Activated CD8-positive, alpha-beta memory T cell treated with anti-CD3 and anti-CD28 coated beads, Interleukin-2, amount 50 U/mL, for 48 hours (primary cell): ENCODE results near the gene FNBP1.
A peak's percentile ranks its signal among the peaks of the same experiment; 100 is the strongest.
"Not testable (repeated sequence)": the region's sequence is repeated elsewhere in the genome, so short reads cannot be mapped to it uniquely, and the experiment has no call there.

Experiments
- DNase-seq: peaks from one replicate; pipeline ENCODE4 v3.0.0-alpha.2; 2020

The FNBP1 gene

GRCh38 chr9:130020618-130021017 is 22.4 kb downstream of the FNBP1 start:
- no peak for DNase-seq

- DNase-seq: no peak
Measured at GRCh38 chr9:130018265-130018664, 24.7 kb downstream of the FNBP1 start.

- not testable (repeated sequence) for DNase-seq
Measured at GRCh38 chr9:130017510-130017909, 25.5 kb downstream of the FNBP1 start.

- no peak for DNase-seq
Measured at GRCh38 chr9:130017076-130017475, 25.9 kb downstream of the FNBP1 start.

GRCh38 chr9:130015353-130016019 is 27.5 kb downstream of the FNBP1 start:
- DNase-seq: no peak

GRCh38 chr9:130013326-130013725 is 29.7 kb downstream of the FNBP1 start:
- DNase-seq: no peak

- peak; percentile 55 for DNase-seq
Measured at GRCh38 chr9:130010151-130010988, 32.6 kb downstream of the FNBP1 start.

- peak; percentile 43 for DNase-seq
Measured at GRCh38 chr9:130009546-130009945, 33.4 kb downstream of the FNBP1 start.

- DNase-seq: peak; percentile 51
Measured at GRCh38 chr9:130008538-130008937, 34.5 kb downstream of the FNBP1 start.

GRCh38 chr9:130006952-130007351 is 36.0 kb downstream of the FNBP1 start:
- peak; percentile 40 for DNase-seq

GRCh38 chr9:130003943-130004552 is 38.9 kb downstream of the FNBP1 start:
- peak; percentile 20 for DNase-seq

- DNase-seq: peak; percentile 35
Measured at GRCh38 chr9:130002320-130002719, 40.7 kb downstream of the FNBP1 start.

GRCh38 chr9:130001190-130001589 is 41.8 kb downstream of the FNBP1 start:
- no peak for DNase-seq

- peak; percentile 50 for DNase-seq
Measured at GRCh38 chr9:129999141-129999510, 43.9 kb downstream of the FNBP1 start.

GRCh38 chr9:129998491-129999140 is 44.4 kb downstream of the FNBP1 start:
- peak; percentile 49 for DNase-seq

- DNase-seq: peak; percentile 46
Measured at GRCh38 chr9:129997706-129998105, 45.3 kb downstream of the FNBP1 start.

- DNase-seq: peak; percentile 53
Measured at GRCh38 chr9:129996161-129996830, 46.7 kb downstream of the FNBP1 start.

- peak; percentile 56 for DNase-seq
Measured at GRCh38 chr9:129995409-129996160, 47.4 kb downstream of the FNBP1 start.

- no peak for DNase-seq
Measured at GRCh38 chr9:129994882-129995281, 48.1 kb downstream of the FNBP1 start.

- DNase-seq: not testable (repeated sequence)
Measured at GRCh38 chr9:129991139-129991538, 51.9 kb downstream of the FNBP1 start.

- peak; percentile 53 for DNase-seq
Measured at GRCh38 chr9:129990269-129991010, 52.5 kb downstream of the FNBP1 start.
